H1 (cell line): ENCODE measurements around the gene PDRG1.

Source experiments
- CEBPB ChIP-seq: IDR thresholded peaks from 2 replicates; pipeline ENCODE4 v1.6.1; 2012; ENCODE audit warnings: low read depth, low read length
- TAF1 ChIP-seq: IDR thresholded peaks from 2 replicates; pipeline ENCODE4 v1.6.1; 2011; ENCODE audit warnings: mild to moderate bottlenecking, low read depth, low read length
- TF ChIP-seq, protein P1 (sequence below), 3 experiments: IDR thresholded peaks; 1 replicate in 2 of 3; 2 replicates in 1 of 3; pipeline versions ENCODE4 v1.5.1 to v1.6.1; 2011; ENCODE audit warnings: low read length in 3 of 3, mild to moderate bottlenecking in 3 of 3, inconsistent platforms in 2 of 3, low read depth in 1 of 3, moderate library complexity in 1 of 3; ENCODE audit not compliant: insufficient read depth in 1 of 3; ENCODE audit errors: control extremely low read depth in 1 of 3

DNA sequence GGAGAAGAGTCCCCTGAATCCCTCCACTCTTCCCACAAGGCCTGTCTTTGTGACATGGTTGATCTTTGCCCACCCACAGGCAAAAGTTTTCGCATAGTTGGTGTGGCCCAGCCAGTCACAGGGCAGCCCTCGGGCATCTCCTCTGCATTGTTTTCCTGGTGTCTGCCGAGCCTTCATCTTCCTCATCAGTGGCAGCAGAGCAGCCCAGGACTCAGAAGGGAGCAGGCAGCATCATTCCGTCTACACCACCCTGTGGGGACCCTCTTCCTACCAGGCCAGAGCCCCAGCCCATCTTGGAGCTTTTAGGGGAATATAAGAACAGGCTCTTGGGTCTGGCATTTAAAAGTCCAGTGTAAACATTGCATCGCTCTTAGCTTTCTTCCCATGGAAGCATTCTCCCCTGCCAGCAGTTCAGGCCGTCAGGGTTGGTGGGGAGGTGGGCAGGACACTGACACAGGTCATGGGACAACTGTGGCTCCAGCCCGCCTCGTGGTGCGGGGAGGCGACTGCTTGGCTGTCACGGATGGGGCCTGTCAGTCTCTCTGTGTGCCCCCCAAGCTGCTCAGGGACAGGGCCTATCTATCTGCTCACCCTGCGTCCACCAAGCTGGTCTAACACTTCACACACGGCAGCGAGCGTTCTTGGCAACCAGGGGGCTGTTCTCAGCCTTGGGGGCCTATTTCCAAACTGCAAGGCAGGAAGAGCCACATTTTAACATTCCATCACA, 38.3 kb downstream of the PDRG1 start:
- TF ChIP-seq CEBPB (no peak), TAF1 (no peak)
- TF ChIP-seq, protein P1, sequence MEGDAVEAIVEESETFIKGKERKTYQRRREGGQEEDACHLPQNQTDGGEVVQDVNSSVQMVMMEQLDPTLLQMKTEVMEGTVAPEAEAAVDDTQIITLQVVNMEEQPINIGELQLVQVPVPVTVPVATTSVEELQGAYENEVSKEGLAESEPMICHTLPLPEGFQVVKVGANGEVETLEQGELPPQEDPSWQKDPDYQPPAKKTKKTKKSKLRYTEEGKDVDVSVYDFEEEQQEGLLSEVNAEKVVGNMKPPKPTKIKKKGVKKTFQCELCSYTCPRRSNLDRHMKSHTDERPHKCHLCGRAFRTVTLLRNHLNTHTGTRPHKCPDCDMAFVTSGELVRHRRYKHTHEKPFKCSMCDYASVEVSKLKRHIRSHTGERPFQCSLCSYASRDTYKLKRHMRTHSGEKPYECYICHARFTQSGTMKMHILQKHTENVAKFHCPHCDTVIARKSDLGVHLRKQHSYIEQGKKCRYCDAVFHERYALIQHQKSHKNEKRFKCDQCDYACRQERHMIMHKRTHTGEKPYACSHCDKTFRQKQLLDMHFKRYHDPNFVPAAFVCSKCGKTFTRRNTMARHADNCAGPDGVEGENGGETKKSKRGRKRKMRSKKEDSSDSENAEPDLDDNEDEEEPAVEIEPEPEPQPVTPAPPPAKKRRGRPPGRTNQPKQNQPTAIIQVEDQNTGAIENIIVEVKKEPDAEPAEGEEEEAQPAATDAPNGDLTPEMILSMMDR (IDR thresholded peaks at IDR 0.05; ENCODE audit: control extremely low read depth in 1 of 3, insufficient read depth in 1 of 3, low read depth in 1 of 3, low read length in 3 of 3), result no peak
